ENCODE data around the gene GORASP2.

DNA sequence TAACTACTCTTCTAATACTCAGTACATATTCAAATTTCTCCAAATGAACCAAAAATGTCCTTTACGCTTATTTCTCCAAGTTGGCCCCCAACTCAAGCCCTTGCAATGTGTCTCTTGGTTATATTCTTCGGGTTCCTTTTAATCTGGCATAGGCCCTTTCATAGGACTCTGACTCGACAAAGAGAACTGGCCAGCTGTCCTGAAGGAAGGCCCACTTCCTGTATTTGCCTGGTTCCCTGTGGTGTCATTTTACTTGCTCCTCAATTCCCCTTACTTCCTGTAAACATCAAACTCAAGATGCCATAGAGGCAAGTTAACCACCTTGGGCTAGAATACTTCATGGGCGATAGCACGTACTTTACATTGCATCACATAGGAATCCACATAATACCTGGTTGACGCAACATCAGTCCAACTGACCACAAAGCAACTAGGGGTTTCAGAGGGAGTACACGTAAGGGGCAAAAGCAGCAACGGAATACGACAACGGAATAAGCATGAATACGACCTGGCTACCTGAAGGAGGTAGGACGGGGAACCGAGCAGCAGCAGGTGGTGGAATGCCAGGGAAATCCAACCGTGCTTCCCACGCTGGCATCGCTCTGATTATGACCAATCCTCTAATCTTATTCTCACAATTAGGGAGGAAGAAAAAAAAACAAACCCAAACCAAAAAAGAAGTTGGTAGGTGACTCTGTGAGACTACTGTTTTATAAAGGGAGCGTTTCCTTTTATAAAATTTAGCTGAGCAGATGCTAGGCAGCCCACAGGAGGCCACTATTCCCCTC, 823 bp upstream of the GORASP2 start:
- TF ChIP-seq TCF4 (CRISPR knock-in tag; IDR thresholded peaks at IDR 0.05; ENCODE audit: borderline replicate concordance) (no peak), RARB (CRISPR knock-in tag; IDR thresholded peaks at IDR 0.05) (no peak), OSR1 (CRISPR knock-in tag; IDR thresholded peaks at IDR 0.05) (no peak), ZFP3 (CRISPR knock-in tag; IDR thresholded peaks at IDR 0.05) (no peak)
- TF ChIP-seq, protein P1, sequence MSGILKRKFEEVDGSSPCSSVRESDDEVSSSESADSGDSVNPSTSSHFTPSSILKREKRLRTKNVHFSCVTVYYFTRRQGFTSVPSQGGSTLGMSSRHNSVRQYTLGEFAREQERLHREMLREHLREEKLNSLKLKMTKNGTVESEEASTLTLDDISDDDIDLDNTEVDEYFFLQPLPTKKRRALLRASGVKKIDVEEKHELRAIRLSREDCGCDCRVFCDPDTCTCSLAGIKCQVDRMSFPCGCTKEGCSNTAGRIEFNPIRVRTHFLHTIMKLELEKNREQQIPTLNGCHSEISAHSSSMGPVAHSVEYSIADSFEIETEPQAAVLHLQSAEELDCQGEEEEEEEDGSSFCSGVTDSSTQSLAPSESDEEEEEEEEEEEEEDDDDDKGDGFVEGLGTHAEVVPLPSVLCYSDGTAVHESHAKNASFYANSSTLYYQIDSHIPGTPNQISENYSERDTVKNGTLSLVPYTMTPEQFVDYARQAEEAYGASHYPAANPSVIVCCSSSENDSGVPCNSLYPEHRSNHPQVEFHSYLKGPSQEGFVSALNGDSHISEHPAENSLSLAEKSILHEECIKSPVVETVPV (CRISPR knock-in tag; IDR thresholded peaks at IDR 0.05): no peak
- TF ChIP-seq, protein P2, sequence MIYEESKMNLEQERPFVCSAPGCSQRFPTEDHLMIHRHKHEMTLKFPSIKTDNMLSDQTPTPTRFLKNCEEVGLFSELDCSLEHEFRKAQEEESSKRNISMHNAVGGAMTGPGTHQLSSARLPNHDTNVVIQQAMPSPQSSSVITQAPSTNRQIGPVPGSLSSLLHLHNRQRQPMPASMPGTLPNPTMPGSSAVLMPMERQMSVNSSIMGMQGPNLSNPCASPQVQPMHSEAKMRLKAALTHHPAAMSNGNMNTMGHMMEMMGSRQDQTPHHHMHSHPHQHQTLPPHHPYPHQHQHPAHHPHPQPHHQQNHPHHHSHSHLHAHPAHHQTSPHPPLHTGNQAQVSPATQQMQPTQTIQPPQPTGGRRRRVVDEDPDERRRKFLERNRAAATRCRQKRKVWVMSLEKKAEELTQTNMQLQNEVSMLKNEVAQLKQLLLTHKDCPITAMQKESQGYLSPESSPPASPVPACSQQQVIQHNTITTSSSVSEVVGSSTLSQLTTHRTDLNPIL (CRISPR knock-in tag; IDR thresholded peaks at IDR 0.05; ENCODE audit: low read depth): no peak
- TF ChIP-seq, protein P3, sequence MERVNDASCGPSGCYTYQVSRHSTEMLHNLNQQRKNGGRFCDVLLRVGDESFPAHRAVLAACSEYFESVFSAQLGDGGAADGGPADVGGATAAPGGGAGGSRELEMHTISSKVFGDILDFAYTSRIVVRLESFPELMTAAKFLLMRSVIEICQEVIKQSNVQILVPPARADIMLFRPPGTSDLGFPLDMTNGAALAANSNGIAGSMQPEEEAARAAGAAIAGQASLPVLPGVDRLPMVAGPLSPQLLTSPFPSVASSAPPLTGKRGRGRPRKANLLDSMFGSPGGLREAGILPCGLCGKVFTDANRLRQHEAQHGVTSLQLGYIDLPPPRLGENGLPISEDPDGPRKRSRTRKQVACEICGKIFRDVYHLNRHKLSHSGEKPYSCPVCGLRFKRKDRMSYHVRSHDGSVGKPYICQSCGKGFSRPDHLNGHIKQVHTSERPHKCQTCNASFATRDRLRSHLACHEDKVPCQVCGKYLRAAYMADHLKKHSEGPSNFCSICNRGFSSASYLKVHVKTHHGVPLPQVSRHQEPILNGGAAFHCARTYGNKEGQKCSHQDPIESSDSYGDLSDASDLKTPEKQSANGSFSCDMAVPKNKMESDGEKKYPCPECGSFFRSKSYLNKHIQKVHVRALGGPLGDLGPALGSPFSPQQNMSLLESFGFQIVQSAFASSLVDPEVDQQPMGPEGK (CRISPR knock-in tag; IDR thresholded peaks at IDR 0.05; ENCODE audit: borderline replicate concordance): no peak
